HG03139 (cell line): Measurements from ENCODE around the gene LIPH.
"Not testable (repeated sequence)": the region's sequence is repeated elsewhere in the genome, so short reads cannot be mapped to it uniquely, and the experiment has no call there.

Experiments used
- ATAC-seq: cut with Tn5 transposase; IDR thresholded peaks from one replicate; pipeline ENCODE4 v1.9.1; 2021; ENCODE audit not compliant: unreplicated experiment

The LIPH gene

GRCh38 chr3:185490241-185490640 lies 62.1 kb downstream of the LIPH start:
- no peak for ATAC-seq

GRCh38 chr3:185489462-185489861 lies 62.9 kb downstream of the LIPH start:
- ATAC-seq, result no peak

GRCh38 chr3:185488465-185488864 lies 63.9 kb downstream of the LIPH start:
- no peak for ATAC-seq

- no peak for ATAC-seq
Observed at GRCh38 chr3:185486394-185486793, 66.0 kb downstream of the LIPH start.

GRCh38 chr3:185484296-185484695 lies 68.1 kb downstream of the LIPH start:
- no peak for ATAC-seq

- ATAC-seq, result no peak
Observed at GRCh38 chr3:185479373-185479945, 72.9 kb downstream of the LIPH start.

- ATAC-seq, result no peak
Observed at GRCh38 chr3:185477316-185477715, 75.1 kb downstream of the LIPH start.

- not testable (repeated sequence) for ATAC-seq
Observed at GRCh38 chr3:185474922-185475321, 77.5 kb downstream of the LIPH start.

- no peak for ATAC-seq
Observed at GRCh38 chr3:185473290-185473815, 79.0 kb downstream of the LIPH start.

GRCh38 chr3:185470323-185470722 lies 82.1 kb downstream of the LIPH start:
- ATAC-seq, result no peak

- ATAC-seq, result no peak
Observed at GRCh38 chr3:185469542-185469941, 82.8 kb downstream of the LIPH start.

- ATAC-seq, result not testable (repeated sequence)
Observed at GRCh38 chr3:185466123-185466522, 86.3 kb downstream of the LIPH start.

- ATAC-seq, result no peak
Observed at GRCh38 chr3:185465471-185465870, 86.9 kb downstream of the LIPH start.

- no peak for ATAC-seq
Observed at GRCh38 chr3:185460719-185461350, 91.6 kb downstream of the LIPH start.

GRCh38 chr3:185460309-185460708 lies 92.1 kb downstream of the LIPH start:
- no peak for ATAC-seq

- ATAC-seq, result no peak
Observed at GRCh38 chr3:185457376-185457775, 95.0 kb downstream of the LIPH start.
